GM13977 (cell line): Measurements from ENCODE around the gene CLDN15.

Experiments used
- DNase-seq: peaks from one replicate; pipeline ENCODE4 v3.0.0; 2012; ENCODE audit warnings: low spot score
- in situ Hi-C: fragments of 300-500 bp; cut with MboI; formaldehyde crosslinking; loops from one replicate; pipeline ENCODE4 v1.12.0; 2022; ENCODE audit warnings: low sequenced_read_pairs, low pct_unique_long_range_greater_than_20kb, mixed read lengths, inconsistent platforms; ENCODE audit not compliant: unreplicated experiment
- TF ChIP-seq, protein P1 (sequence below): IDR thresholded peaks from 2 replicates; pipeline ENCODE4 v1.5.1; 2012; ENCODE audit warnings: mild to moderate bottlenecking, control low read depth; ENCODE audit not compliant: insufficient read depth; ENCODE audit errors: extremely low read depth, missing control alignments

CLDN15 gene

GRCh38 chr7:101241443-101242349 is 4.1 kb upstream of the CLDN15 start:
- no peak for DNase-seq

GRCh38 chr7:101241015-101241363 is 3.4 kb upstream of the CLDN15 start:
- TF ChIP-seq, protein P1, sequence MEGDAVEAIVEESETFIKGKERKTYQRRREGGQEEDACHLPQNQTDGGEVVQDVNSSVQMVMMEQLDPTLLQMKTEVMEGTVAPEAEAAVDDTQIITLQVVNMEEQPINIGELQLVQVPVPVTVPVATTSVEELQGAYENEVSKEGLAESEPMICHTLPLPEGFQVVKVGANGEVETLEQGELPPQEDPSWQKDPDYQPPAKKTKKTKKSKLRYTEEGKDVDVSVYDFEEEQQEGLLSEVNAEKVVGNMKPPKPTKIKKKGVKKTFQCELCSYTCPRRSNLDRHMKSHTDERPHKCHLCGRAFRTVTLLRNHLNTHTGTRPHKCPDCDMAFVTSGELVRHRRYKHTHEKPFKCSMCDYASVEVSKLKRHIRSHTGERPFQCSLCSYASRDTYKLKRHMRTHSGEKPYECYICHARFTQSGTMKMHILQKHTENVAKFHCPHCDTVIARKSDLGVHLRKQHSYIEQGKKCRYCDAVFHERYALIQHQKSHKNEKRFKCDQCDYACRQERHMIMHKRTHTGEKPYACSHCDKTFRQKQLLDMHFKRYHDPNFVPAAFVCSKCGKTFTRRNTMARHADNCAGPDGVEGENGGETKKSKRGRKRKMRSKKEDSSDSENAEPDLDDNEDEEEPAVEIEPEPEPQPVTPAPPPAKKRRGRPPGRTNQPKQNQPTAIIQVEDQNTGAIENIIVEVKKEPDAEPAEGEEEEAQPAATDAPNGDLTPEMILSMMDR, result no peak
- no peak for DNase-seq
- in situ Hi-C loops, result no loop called here

More at GRCh38 chr7:101241443-101242349, 4.1 kb upstream of the CLDN15 start:
- TF ChIP-seq, protein P1, result no peak
- in situ Hi-C loops, result no loop called here

DNA sequence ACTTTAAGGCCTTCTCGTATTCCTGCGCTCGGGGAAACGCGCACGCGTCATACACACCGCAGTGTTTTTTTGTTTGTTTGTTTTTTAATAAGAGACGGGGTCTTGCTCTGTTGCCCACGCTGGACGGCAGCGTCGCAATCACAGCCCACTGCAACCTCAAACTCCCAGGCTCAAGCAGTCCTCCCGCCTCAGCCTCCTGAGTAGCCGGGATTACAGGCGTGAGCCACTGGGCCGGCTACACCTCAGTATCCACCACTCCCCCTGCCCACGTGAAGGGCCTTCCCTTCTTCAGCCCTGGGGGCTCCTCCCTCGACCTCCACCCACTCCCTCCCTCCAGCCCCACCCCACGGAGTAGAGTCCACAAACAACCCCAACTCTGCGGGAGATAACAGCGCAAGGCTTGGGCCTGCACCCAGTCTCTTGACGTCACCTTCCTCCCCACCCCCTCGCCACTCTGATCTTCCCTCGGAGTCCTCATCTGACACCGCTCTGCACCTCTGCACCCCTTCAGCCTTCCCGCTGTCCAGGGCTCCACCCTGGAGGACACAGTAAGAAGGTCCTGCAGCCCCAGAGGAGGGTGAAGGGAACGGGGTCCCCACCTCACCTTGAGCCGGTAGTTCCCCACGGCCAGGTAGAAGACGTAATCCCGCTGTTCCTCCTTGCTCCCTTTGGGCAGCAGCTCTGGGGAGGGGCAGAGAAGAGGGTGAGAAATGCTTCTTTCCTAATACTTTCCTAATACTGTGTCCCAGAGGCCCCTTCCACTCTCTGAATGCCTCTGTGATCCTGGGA is 2.8 kb upstream of the CLDN15 start:
- TF ChIP-seq, protein P1, result no peak
- in situ Hi-C loops, result no loop called here

GRCh38 chr7:101239951-101240220 is 2.3 kb upstream of the CLDN15 start:
- in situ Hi-C loops, result no loop called here
- no peak for DNase-seq
- TF ChIP-seq, protein P1, result no peak

More for the DNA sequence above, 2.8 kb upstream of the CLDN15 start:
- DNase-seq, result no peak

DNA sequence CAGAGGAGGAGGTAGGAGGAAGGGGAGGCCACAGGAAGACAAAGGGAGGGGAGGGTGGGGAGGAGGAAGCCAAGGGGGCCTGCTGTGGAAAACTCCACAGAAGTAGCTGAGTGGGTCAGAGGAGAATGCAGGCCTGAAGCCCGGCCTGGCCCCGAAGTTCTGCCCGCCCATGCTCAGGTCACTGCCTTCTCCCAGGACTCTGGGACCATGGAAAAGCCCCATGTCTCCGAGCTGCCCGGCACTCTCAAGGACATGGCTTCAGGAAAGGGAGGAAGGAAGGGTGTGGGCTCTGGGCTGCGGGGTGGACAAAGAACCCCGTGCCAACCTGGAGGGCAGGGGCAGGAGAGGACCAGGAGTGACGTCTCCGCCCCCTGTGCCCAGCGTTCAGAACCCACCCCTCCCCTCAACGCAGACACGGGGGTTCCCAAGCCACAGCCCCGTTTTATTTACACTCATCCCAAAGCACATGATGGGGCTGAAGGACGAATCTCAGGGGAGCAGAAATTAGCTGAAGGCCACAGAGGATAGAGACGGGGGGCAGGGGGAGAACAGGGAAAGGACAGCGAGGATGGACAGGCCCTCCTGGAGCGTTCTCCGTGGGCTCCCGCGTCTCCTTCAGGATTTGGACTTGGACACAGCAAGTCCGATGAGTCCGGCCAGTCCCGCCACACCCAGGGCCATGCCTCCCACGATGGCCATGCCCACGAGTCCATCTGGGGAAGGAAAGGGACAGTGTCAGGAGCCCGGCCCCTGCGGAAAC is 1.8 kb upstream of the CLDN15 start:
- TF ChIP-seq, protein P1, result no peak
- in situ Hi-C loops, result no loop called here
- no peak for DNase-seq

GRCh38 chr7:101238226-101239182 is 902 bp upstream of the CLDN15 start:
- in situ Hi-C loops, result no loop called here
- no peak for DNase-seq
- TF ChIP-seq, protein P1, result no peak
